H9 (cell line): ENCODE measurements around the gene SLX4. TPM values are rescaled to one million over a fixed set of nuclear protein-coding genes. Genes with fewer than 3 reads are reported as not detected.

Experiments
- DNase-seq: peaks from one replicate; pipeline ENCODE4 v3.0.0-alpha.2; 2017
- H2AFZ ChIP-seq: one replicate; pipeline ENCODE4 v1.6.1; 2013; ENCODE audit warnings: mild to moderate bottlenecking, low read length, control low read depth, moderate library complexity
- H2AK5ac ChIP-seq: 2 replicates; pipeline ENCODE4 v1.6.1; 2013; ENCODE audit warnings: low read length, control low read depth, mixed read lengths; ENCODE audit not compliant: insufficient read length
- H2BK120ac ChIP-seq: one replicate; pipeline ENCODE4 v1.6.1; 2013; ENCODE audit warnings: low read depth, mild to moderate bottlenecking, low read length, control low read depth, inconsistent platforms; ENCODE audit not compliant: poor library complexity, severe bottlenecking
- H2BK12ac ChIP-seq: 2 replicates; pipeline ENCODE4 v1.6.1; 2013; ENCODE audit warnings: low read length, control low read depth, mixed read lengths, low read depth; ENCODE audit not compliant: insufficient read length
- H2BK15ac ChIP-seq: 2 replicates; pipeline ENCODE4 v1.6.1; 2013; ENCODE audit warnings: low read depth, low read length, control low read depth
- H2BK20ac ChIP-seq: one replicate; pipeline ENCODE4 v1.6.1; 2013; ENCODE audit warnings: low read depth, mild to moderate bottlenecking, low read length, control low read depth, inconsistent platforms; ENCODE audit not compliant: poor library complexity, severe bottlenecking
- H2BK5ac ChIP-seq: 2 replicates; pipeline ENCODE4 v1.6.1; 2013; ENCODE audit warnings: low read length, control low read depth, mixed read lengths; ENCODE audit not compliant: insufficient read length
- H3K14ac ChIP-seq: 2 replicates; pipeline ENCODE4 v1.6.1; 2013; ENCODE audit warnings: low read length, control low read depth; ENCODE audit not compliant: insufficient read depth
- H3K18ac ChIP-seq: 2 replicates; pipeline ENCODE4 v1.6.1; 2013; ENCODE audit warnings: low read depth, mild to moderate bottlenecking, mixed read lengths, low read length, control low read depth; ENCODE audit not compliant: insufficient read length
- H3K23ac ChIP-seq: 2 replicates; pipeline ENCODE4 v1.6.1; 2013; ENCODE audit warnings: low read length, control low read depth, mixed read lengths, low read depth; ENCODE audit not compliant: insufficient read length
- H3K23me2 ChIP-seq: 2 replicates; pipeline ENCODE4 v1.6.1; 2013; ENCODE audit warnings: low read depth, mild to moderate bottlenecking, mixed read lengths, low read length, control low read depth; ENCODE audit not compliant: insufficient read length, poor library complexity, severe bottlenecking
- H3K27ac ChIP-seq: 2 replicates; pipeline ENCODE4 v1.5.1; 2013; ENCODE audit warnings: low read length, control low read depth, mixed read lengths, low read depth; ENCODE audit not compliant: insufficient read length
- H3K27me3 ChIP-seq: 2 replicates; pipeline ENCODE4 v1.6.1; 2013; ENCODE audit warnings: low read length, control low read depth, inconsistent platforms; ENCODE audit not compliant: insufficient read depth
- H3K4ac ChIP-seq: 2 replicates; pipeline ENCODE4 v1.6.1; 2013; ENCODE audit warnings: low read depth, mild to moderate bottlenecking, control low read depth, inconsistent platforms, low read length, moderate library complexity
- H3K4me1 ChIP-seq: 2 replicates; pipeline ENCODE4 v1.6.1; 2013; ENCODE audit warnings: low read length, control low read depth, inconsistent platforms; ENCODE audit not compliant: insufficient read depth
- H3K4me2 ChIP-seq: 2 replicates; pipeline ENCODE4 v1.6.1; 2013; ENCODE audit warnings: low read length, control low read depth, mixed read lengths; ENCODE audit not compliant: insufficient read length, insufficient read depth
- H3K56ac ChIP-seq: 2 replicates; pipeline ENCODE4 v1.6.1; 2013; ENCODE audit warnings: low read depth, mild to moderate bottlenecking, mixed read lengths, low read length, control low read depth; ENCODE audit not compliant: insufficient read length
- H3K79me1 ChIP-seq: 2 replicates; pipeline ENCODE4 v1.6.1; 2013; ENCODE audit warnings: low read depth, mild to moderate bottlenecking, moderate library complexity, low read length, control low read depth, inconsistent platforms; ENCODE audit not compliant: insufficient read depth, poor library complexity, severe bottlenecking
- H3K79me2 ChIP-seq: 2 replicates; pipeline ENCODE4 v1.6.1; 2013; ENCODE audit warnings: low read length, control low read depth, inconsistent platforms; ENCODE audit not compliant: insufficient read depth
- H3K9ac ChIP-seq: 2 replicates; pipeline ENCODE4 v1.6.1; 2013; ENCODE audit warnings: low read length, control low read depth, mixed read lengths; ENCODE audit not compliant: insufficient read length; ENCODE audit errors: extremely low read depth
- H3K9me3 ChIP-seq: one replicate; pipeline ENCODE4 v1.6.1; 2013; ENCODE audit warnings: low read depth, low read length, inconsistent platforms; ENCODE audit not compliant: control insufficient read depth
- H3T11ph ChIP-seq: one replicate; pipeline ENCODE4 v1.6.1; 2013; ENCODE audit warnings: mild to moderate bottlenecking, low read length, control low read depth, inconsistent platforms
- H4K20me1 ChIP-seq: one replicate; pipeline ENCODE4 v1.6.1; 2013; ENCODE audit not compliant: control insufficient read depth, insufficient read length, insufficient read depth
- H4K5ac ChIP-seq: 2 replicates; pipeline ENCODE4 v1.6.1; 2013; ENCODE audit warnings: low read depth, mild to moderate bottlenecking, mixed read lengths, low read length, control low read depth; ENCODE audit not compliant: insufficient read length
- H4K8ac ChIP-seq: replicated peaks from 2 replicates; pipeline ENCODE4 v1.6.1; 2013; ENCODE audit warnings: low read length, control low read depth, mixed read lengths, low read depth; ENCODE audit not compliant: insufficient read length
- H4K91ac ChIP-seq: 2 replicates; pipeline ENCODE4 v1.6.1; 2013; ENCODE audit warnings: low read depth, mild to moderate bottlenecking, moderate library complexity, mixed read lengths, low read length, control low read depth; ENCODE audit not compliant: insufficient read length
- H3K27ac Mint-ChIP-seq, 3 experiments: 2 replicates in 2 of 3; 3 replicates in 1 of 3; pipeline ENCODE4 v1.8.0; 2020 to 2021; ENCODE audit warnings: mixed read lengths in 3 of 3, mild to moderate bottlenecking in 1 of 3, moderate library complexity in 1 of 3
- H3K27me3 Mint-ChIP-seq: 2 replicates; pipeline ENCODE4 v1.8.0; 2021; ENCODE audit warnings: low read depth, mild to moderate bottlenecking, moderate library complexity, mixed read lengths
- H3K36me3 Mint-ChIP-seq, 3 experiments: 2 replicates in 2 of 3; 3 replicates in 1 of 3; pipeline ENCODE4 v1.8.0; 2020 to 2021; ENCODE audit warnings: low read depth in 3 of 3, mixed read lengths in 3 of 3; ENCODE audit not compliant: insufficient read depth in 1 of 3
- H3K4me1 Mint-ChIP-seq, 2 experiments: 2 replicates each; pipeline ENCODE4 v1.8.0; 2020; ENCODE audit warnings: mixed read lengths in 2 of 2
- H3K4me3 Mint-ChIP-seq, 2 experiments: 2 replicates in 1 of 2; 3 replicates in 1 of 2; pipeline ENCODE4 v1.8.0; 2020 to 2021; ENCODE audit warnings: mild to moderate bottlenecking in 2 of 2, mixed read lengths in 2 of 2, moderate library complexity in 1 of 2
- H3K9me3 Mint-ChIP-seq, 2 experiments: 2 replicates in 1 of 2; 3 replicates in 1 of 2; pipeline ENCODE4 v1.8.0; 2020; ENCODE audit warnings: mild to moderate bottlenecking in 2 of 2, mixed read lengths in 2 of 2, moderate library complexity in 1 of 2
- CTCF ChIP-seq: fragments of 200-600 bp; sonication (generic); conservative IDR thresholded peaks from 3 replicates; pipeline ENCODE4 v1.8.0; 2021; ENCODE audit warnings: antibody characterized with exemption, mild to moderate bottlenecking
- WGBS: extraction: QIAGEN DNeasy Blood & Tissue Kit; methylation state at CpG from one replicate; pipeline ENCODE4 v1.1.7; 2013; ENCODE audit warnings: missing lambda C conversion rate, low lambda C conversion rate, mixed read lengths; ENCODE audit not compliant: insufficient read length; ENCODE audit errors: extremely low coverage; 5-methylcytosine and 5-hydroxymethylcytosine counted together
- total RNA-seq: library from RNA; stranded (reverse); gene quantifications from 2 replicates; pipeline ENCODE4 v1.2.1, GENCODE V29; 2021

SLX4 gene
- total RNA-seq, 1 experiment from 2014 or later: 9.9 TPM

GRCh38 chr16:3640207-3640606, 28.8 kb upstream of the SLX4 start:
- Histone ChIP-seq H3K23me2 (peaks cover 4% of the 10 kb centered on the region), H4K91ac (no peak overlapping the region), H3T11ph (no peak overlapping the region), H3K4me1 (peaks cover 5% of the 10 kb centered on the region), H3K14ac (no peak overlapping the region; the same call in 1 of the 2 replicates), H3K4ac (no peak overlapping the region), H2BK20ac (no peak overlapping the region), H3K27ac (no peak overlapping the region), H4K5ac (no peak overlapping the region), H2BK120ac (no peak overlapping the region), H2BK5ac (no peak overlapping the region), H3K9ac (no peak overlapping the region), H3K79me1 (no peaks in the 10 kb centered on the region), H3K23ac (no peak overlapping the region), H2BK15ac (no peak overlapping the region), H4K20me1 (no peaks in the 10 kb centered on the region), H3K18ac (no peak overlapping the region), H3K9me3 (no peaks in the 10 kb centered on the region), H3K79me2 (no peaks in the 10 kb centered on the region), H3K56ac (no peak overlapping the region), H3K4me2 (no peak overlapping the region), H3K27me3 (no peaks in the 10 kb centered on the region), H2AFZ (no peak overlapping the region), H2AK5ac (no peak overlapping the region), H4K8ac (no peak overlapping the region), H2BK12ac (no peak overlapping the region)
- Mint-ChIP-seq H3K4me1 (peaks cover 49 to 52% of the 10 kb centered on the region in 2 experiments), H3K36me3 (peaks cover 0 to 10% (median 5%) of the 10 kb centered on the region in 3 experiments), H3K27me3 (no peaks in the 10 kb centered on the region), H3K27ac (peak overlapping the region; percentile 33 to 86 (median 68); a peak in 3 of 7 replicates), H3K4me3 (no peak overlapping the region), H3K9me3 (peaks cover 3 to 9% of the 10 kb centered on the region in 2 experiments; a peak in 4 of 5 replicates)
- WGBS: no CpG with 5 or more reads among the region's 3 CpGs
- DNase-seq: no peak
- TF ChIP-seq CTCF: no peak
